Right cardiac atrium (tissue), 5 donors: ENCODE results near the gene FMNL1. TPM values are rescaled to one million over a fixed set of nuclear protein-coding genes. Genes with fewer than 3 reads are reported as not detected.

ENCODE experiments used
- ATAC-seq, 2 donors: fragments of 200-7000 bp; cut with Tn5 transposase; one replicate each; pipeline versions ENCODE4 v1.8.0 to v1.9.1; 2020; ENCODE audit warnings: moderate library complexity in 2 of 2, mild to moderate bottlenecking in 1 of 2
- DNase-seq, 3 donors: peaks; one replicate each; pipeline ENCODE4 v3.0.0-alpha.2; 2020
- H3K27ac ChIP-seq: one replicate; pipeline ENCODE4 v1.5.1; 2013; ENCODE audit warnings: mild to moderate bottlenecking, low read length, control low read depth, moderate library complexity
- H3K27me3 ChIP-seq: one replicate; pipeline ENCODE4 v1.6.1; 2013; ENCODE audit not compliant: control insufficient read depth, insufficient read depth
- H3K4me1 ChIP-seq: one replicate; pipeline ENCODE4 v1.6.1; 2013; ENCODE audit warnings: low read length; ENCODE audit not compliant: control insufficient read depth, insufficient read depth
- H3K4me3 ChIP-seq: one replicate; pipeline ENCODE4 v1.5.1; 2013; ENCODE audit warnings: low read length, control low read depth
- H3K9me3 ChIP-seq: one replicate; pipeline ENCODE4 v1.6.1; 2013; ENCODE audit warnings: low read length; ENCODE audit not compliant: control insufficient read depth
- WGBS: extraction: QIAGEN DNeasy Blood & Tissue Kit; methylation state at CpG from one replicate; pipeline ENCODE4 v1.1.7; 2013; 5-methylcytosine and 5-hydroxymethylcytosine counted together
- intact Hi-C, 4 donors: fragments of 100-400 bp; cut with DNase I; formaldehyde crosslinking; loops; one replicate each; pipeline versions ENCODE4 v1.11.0 to v1.14.0; 2022 to 2023
- polyA plus RNA-seq: library from polyadenylated mRNA; stranded (reverse); fragments of 200-250 nt; gene quantifications from one replicate; pipeline ENCODE4 v1.2.3, GENCODE V29; 2013
- total RNA-seq, 4 donors: library from RNA; stranded (reverse); fragmentation: NEBNext Ultra II Directional; extraction: Animal tissue kit (Norgen Biotek cat#: 25700); gene quantifications; one replicate each; pipeline ENCODE4 v1.2.1, GENCODE V29; 2021
- donor health status: healthy with polysubstance abuse.
- donor health status: DM: no; HTN: yes; CAD: no.
- donor health status: DM: no; HTN: no; CAD: no.
- donor health status: DM: no; HTN: yes; CAD: no; lungs with severe emphysema.
- donor health status: DM: yes; HTN: yes; CAD: no.

FMNL1 gene
- total and polyA plus RNA-seq, 5 donors = 10.5 to 17.0 (median 13.0) TPM

DNA sequence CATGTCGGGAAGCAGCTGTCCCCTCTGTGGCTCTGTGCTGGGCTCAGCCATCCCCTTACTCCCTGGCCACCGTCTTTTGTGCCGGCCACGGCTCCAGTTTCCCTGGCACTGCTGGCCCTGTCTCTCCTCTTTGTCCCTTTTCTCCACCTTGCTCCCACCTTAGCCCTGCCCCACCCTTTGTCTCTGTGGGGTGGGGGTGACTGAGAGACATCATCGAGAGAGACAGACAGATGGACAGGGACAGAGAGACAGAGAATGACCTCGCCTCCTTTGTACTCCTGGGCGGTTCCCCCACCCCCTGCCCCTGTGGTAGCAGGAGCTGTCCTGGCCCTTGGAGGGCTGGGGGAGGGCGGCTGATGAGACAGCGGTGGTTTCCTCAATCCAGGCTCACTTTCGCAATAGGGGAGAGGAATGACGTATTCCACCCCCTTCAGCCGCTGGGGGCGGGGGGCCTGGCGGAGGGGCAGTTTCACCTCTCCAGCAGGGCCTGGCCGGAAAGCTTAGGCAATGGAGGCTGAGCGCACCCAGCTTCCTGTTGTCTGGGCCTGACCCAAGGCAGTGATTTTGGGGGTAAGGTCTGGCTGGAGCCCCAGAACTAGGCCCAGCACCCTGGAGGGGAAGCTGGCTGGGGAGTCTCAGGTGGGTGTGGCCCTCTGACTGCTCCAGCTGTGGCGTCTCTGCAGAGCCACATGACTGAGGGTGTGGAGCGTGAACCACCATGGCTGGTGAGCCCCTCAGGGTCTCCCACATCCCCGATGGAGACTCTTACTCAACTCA lies 7.3 kb downstream of the FMNL1 start:
- H3K4me3 ChIP-seq = no peak overlapping the region
- intact Hi-C loops = loop anchor here in 1 of 4 donors (10.0 kb wide), 1 partner anchor 46 kb away; no protein-coding TSS in a partner anchor

DNA sequence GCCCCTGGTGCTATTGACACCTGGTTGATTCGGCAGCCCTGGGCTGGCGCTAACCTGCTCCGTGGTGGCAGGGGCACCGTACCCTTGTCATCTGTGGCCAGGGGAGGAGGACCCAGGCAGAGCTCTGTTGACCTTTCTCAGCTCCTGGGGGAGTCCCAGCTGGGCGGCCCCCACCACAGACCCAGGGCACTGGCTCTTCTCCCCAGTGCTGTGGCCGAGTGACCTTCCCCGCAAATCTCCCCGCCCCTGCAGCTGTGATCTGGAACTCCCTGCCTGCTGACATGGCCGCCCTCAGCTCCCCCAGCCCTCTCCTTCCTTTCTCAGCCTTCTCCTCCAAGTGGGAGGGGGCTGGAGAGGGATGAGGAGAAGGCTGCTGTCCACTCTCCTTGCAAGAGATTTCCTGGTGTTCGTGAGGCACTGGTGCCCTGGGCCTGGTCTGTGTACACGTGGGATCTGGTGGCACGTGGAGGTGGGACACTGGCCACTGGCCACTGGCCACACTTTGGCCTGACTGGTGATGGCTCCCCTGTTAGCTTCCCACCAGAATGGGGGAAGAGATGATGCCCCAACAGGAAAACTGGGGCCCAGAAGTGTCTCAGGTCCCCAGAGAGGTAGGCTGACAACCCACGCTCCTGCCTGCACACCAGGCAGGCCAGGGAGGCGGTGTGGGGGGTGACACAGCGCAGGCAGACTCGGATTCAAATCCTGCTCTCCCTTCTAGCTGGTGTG lies 8.2 kb downstream of the FMNL1 start:
- H3K4me3 ChIP-seq = no peak overlapping the region
- WGBS = 77% methylated on average over 16 of the region's 16 CpGs
- no peaks in the 10 kb centered on the region for H3K27me3 ChIP-seq
- peaks cover 7% of the 10 kb centered on the region for H3K4me1 ChIP-seq
- DNase-seq (peak; percentile 72 to 80 (median 78)), ATAC-seq (peak; percentile 4 to 45)
- peak overlapping the region; percentile 46 for H3K27ac ChIP-seq
- intact Hi-C loops = loop anchor here in 1 of 4 donors (10.0 kb wide), 1 partner anchor 45 kb away; no protein-coding TSS in a partner anchor
- H3K9me3 ChIP-seq = no peaks in the 10 kb centered on the region

More for the DNA sequence above, 7.3 kb downstream of the FMNL1 start:
- DNase-seq (peak; percentile 93 to 95 (median 94)), ATAC-seq (peak; percentile 76 to 78)
- peaks cover 7% of the 10 kb centered on the region for H3K4me1 ChIP-seq
- no peaks in the 10 kb centered on the region for H3K27me3 ChIP-seq
- peak overlapping the region; percentile 65 for H3K27ac ChIP-seq
- WGBS = 51% methylated on average over 19 of the region's 19 CpGs
- H3K9me3 ChIP-seq = no peaks in the 10 kb centered on the region

DNA sequence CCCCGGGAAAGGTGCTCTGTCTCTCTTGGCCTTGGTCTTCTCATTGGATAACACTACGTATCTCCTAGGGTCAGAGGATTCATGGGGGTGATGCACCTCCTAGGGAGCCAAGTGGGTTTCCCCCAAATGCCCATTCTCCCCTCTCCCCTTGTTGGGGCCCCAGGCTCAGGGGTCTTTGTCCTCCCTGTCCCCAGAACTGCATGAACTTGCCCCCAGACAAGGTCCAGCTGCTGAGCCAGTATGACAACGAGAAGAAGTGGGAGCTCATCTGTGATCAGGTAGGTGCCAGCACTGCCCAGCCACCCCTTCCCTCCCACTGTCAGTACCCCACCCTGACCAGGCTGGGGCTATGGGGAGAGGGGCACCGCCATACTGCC lies 8.7 kb downstream of the FMNL1 start:
- H3K4me1 ChIP-seq = peaks cover 7% of the 10 kb centered on the region
- ATAC-seq (no peak), DNase-seq (no peak)
- 82% methylated on average over 4 of the region's 4 CpGs for WGBS
- no peaks in the 10 kb centered on the region for H3K27me3 ChIP-seq
- peak overlapping the region; percentile 42 for H3K27ac ChIP-seq
- H3K9me3 ChIP-seq = no peaks in the 10 kb centered on the region
- intact Hi-C loops = no loop called here
- H3K4me3 ChIP-seq = no peak overlapping the region

DNA sequence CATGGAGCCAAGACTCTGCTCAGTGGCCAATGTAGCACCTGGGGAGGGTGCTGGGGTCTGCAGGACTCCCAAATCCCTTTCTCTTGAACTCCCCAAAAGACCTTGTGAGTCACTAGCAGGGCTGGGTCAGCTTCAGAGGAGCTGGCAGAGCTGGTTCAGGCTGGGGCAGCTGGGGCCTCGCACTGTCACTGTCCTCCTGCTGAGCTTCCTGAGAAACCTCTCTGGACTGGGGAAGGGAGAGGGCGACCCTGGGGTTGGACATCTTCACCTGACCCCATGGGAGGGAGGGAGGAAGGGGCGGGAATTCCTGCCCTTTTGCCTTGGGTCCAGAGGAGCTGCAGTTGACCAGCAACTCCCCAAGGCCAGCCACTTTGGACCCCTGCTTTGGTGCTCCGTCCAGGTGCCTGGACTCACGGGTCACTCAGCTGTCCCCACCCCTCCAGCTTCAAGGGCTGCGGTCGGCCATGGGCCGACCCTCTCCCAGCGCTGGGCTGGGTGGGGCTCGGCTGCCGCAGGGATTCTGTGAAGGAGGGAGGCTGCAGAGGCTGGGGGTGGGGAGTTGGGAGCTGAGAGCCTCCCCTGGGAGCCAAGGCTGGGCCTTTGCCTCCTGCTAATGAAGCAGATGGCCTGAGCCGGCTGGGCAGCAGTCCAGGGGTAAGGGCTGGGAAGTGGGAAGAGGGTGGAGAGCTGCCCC lies 9.2 kb downstream of the FMNL1 start:
- no peaks in the 10 kb centered on the region for H3K27me3 ChIP-seq
- DNase-seq = peak; percentile 81 to 88 (median 86)
- H3K27ac ChIP-seq = no peak overlapping the region
- ATAC-seq = peak in 1 of 2 donors; percentile 5
- intact Hi-C loops = no loop called here
- no peaks in the 10 kb centered on the region for H3K9me3 ChIP-seq
- 49% methylated on average over 12 of the region's 12 CpGs for WGBS
- peaks cover 7% of the 10 kb centered on the region for H3K4me1 ChIP-seq
- H3K4me3 ChIP-seq = no peak overlapping the region

DNA sequence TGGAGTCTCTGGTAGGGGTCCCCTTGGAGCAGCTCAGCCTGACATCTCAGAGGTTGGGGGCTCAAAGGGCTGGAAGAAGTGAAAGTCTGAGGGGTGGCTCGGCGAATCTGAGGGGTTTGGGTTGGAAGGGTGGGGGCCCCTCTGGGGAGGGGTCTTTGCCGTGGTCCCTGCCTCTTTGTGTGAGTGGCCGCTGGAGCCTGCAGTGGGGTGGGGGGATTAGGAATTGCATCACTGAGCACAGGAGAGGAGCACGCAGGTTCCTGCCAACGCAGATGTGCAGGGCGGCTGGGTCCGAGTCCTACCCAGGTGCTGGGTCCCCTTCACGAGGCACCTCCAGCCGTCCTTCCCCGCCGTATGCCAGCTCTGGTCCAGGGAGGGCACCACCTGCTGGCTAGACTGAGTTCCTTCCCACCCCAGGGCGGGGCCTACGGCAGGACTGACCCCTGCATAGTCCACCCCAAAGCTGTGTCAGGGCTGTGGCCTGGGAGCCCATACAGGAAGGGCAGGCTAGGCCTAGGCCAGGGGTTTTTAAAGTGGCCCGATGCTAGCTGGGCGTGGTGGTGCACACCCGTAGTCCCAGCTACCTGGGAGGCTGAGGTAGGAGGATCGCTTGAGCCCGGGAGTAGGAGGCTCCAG lies 9.9 kb downstream of the FMNL1 start:
- Histone ChIP-seq H3K4me1 (peaks cover 7% of the 10 kb centered on the region), H3K27me3 (no peaks in the 10 kb centered on the region), H3K9me3 (no peaks in the 10 kb centered on the region), H3K27ac (no peak overlapping the region), H3K4me3 (no peak overlapping the region)
- DNase-seq = peak in 2 of 3 donors; percentile 69 to 74
- 77% methylated on average over 19 of the region's 19 CpGs for WGBS
- intact Hi-C loops = no loop called here
- no peak for ATAC-seq

DNA sequence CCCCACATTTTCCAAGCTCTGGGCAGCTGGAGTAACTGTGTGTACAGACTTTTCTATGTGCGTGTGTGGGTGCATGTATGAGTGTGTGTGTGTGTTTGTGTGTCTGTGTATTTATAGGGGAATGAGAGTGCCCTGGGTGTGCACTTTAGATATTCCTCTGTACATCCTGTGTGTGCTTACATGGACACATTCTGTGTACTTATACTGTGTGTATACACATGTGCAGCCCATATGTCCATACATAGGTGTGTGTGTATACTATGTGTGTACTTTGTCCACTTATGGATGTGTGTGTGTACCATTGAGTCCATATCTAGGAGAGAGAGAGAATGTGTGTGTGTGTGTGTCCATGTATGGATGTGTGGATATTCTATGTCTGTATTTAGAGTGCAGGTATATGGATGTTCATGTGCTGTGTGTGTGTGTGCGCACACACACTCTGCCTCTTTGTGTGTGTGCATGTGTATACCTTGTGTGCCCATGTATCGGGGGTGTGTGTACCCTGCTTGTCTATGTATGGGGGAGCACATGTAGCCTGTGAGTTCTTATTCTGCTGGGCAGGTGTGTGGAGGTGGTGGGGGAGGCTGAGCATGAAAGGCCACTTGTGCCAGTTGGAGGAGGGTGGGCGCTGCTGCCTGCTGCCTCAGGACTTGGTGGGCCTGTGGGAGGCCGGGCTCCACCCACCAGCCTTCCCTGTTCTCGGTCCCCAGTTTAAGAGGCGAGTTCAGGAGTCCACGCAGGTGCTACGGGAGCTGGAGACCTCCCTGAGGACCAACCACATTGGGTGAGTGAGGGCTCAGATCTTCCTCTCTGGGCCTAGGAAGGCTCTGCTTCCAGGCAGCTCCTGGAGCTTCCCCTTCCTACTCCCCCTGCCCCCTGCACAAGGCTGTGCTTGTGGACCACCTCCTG lies 11.1 kb downstream of the FMNL1 start:
- intact Hi-C loops = no loop called here
- Histone ChIP-seq H3K9me3 (no peaks in the 10 kb centered on the region), H3K27ac (no peak overlapping the region), H3K27me3 (no peaks in the 10 kb centered on the region), H3K4me1 (peaks cover 7% of the 10 kb centered on the region), H3K4me3 (no peak overlapping the region)
- ATAC-seq = no peak
- DNase-seq = peak in 1 of 3 donors; percentile 40
- WGBS = 96% methylated on average over 9 of the region's 9 CpGs

DNA sequence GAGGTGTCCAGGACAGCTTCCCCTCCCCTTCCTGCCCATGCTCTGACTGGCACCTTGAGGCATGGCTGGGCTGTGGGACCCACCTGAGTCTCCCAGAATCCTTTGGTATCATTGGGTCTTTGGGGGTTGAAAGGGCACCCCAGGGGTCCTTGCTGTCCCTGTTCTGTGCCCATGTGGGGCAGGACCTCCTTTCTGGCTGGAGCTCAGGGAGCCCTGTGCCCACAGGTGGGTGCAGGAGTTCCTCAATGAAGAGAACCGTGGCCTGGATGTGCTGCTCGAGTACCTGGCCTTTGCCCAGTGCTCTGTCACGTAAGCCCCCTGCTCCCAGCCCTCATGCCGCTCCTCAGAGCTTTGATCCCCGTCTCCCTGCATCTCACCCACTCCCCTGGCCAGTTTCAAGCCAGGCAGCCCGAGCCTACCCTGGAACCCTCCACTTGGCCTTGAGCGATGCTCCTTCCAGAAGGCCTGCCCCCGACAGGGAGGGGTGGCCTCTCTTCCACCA lies 11.8 kb downstream of the FMNL1 start:
- intact Hi-C loops = no loop called here
- DNase-seq = peak in 1 of 3 donors; percentile 50
- Histone ChIP-seq H3K27me3 (no peaks in the 10 kb centered on the region), H3K27ac (no peak overlapping the region), H3K4me3 (no peak overlapping the region), H3K4me1 (peaks cover 3% of the 10 kb centered on the region), H3K9me3 (no peaks in the 10 kb centered on the region)
- no peak for ATAC-seq
- WGBS = 90% methylated on average over 8 of the region's 8 CpGs

DNA sequence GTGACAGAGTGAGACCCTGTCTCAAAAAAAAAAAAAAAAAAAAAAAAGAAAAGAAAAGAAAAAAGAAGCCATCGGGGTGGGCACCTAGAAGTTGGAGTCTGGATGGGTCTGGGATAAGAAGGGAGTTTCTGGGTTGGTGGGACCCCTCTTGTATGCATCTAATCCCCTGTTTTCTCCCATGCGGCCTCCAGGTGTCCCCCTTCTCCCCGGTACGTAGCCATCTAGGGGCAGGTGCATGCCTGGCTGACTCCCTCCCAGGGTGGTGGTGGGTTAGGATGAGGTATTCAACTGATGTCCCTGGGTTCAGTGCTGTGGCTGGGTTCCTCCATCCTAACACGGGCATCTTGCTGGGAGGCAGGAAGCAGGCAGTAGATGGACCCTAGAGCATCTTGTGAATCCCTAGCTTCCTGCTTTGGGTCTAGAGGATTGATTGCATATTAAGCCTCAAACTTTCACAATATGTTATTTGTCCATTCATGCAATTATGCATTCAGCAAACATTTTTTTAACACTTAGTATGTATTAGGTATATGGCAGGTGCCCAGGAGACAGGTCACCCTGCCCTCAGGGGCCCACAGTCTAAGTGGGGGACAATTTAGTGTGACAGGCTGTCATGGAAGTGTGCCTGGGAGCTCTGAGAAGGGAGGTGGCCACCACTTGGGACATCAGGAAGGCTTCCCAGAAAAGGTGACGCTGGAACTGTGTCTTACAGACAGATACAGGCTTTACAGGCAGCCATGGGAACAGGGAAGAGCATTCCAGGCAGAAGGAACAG lies 13.1 kb downstream of the FMNL1 start:
- Histone ChIP-seq H3K4me3 (no peak overlapping the region), H3K4me1 (no peaks in the 10 kb centered on the region), H3K27me3 (no peaks in the 10 kb centered on the region), H3K9me3 (no peaks in the 10 kb centered on the region), H3K27ac (no peak overlapping the region)
- DNase-seq (peak in 2 of 3 donors; percentile 42 to 53), ATAC-seq (no peak)
- intact Hi-C loops = no loop called here
- WGBS = 35% methylated on average over 6 of the region's 6 CpGs

DNA sequence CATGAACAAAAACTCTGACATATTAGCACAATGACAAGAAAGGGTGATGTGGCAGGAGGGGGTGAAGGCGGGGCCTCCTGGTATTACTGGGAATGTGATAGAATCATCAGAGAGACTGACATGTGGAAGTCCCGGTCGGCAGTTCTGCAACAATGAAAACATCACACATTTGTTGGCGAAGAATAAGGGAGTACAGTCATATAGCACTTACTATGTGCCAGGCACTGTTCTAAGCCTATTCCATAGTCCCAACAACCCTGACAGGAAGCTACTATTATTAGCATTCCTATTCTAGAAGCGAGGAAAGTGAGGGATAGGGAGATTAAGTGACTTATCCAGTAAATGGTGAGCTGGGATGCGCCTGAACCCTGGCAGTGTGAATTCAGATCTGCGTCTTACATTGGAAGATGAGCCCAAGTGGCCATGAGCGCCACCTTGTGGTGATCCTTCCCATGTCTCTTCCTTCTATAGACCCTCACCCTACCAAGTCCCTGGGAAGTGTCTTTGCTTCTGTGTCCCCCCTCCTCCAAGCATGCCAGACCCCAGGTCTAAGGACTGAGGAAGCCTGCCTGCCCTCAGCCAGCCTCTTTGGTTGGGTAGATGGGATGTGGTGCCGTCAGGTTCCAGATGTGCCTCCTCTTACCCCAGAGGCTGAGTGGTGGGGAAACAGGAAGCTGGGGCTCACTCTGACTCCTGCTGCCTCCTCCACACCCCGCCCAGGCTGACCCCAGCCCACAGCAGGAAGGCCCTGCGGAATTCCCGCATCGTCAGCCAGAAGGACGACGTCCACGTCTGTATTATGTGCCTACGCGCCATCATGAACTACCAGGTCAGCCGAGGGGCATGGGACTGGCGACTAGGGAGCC lies 14.0 kb downstream of the FMNL1 start:
- intact Hi-C loops = no loop called here
- Histone ChIP-seq H3K27ac (no peak overlapping the region), H3K4me3 (no peak overlapping the region), H3K27me3 (no peaks in the 10 kb centered on the region), H3K9me3 (no peaks in the 10 kb centered on the region), H3K4me1 (no peaks in the 10 kb centered on the region)
- DNase-seq = peak; percentile 81 to 93 (median 87)
- 56% methylated on average over 20 of the region's 20 CpGs for WGBS
- ATAC-seq = peak in 1 of 2 donors; percentile 50
